GM12874 (cell line): ENCODE data around the gene SORBS1.

ENCODE experiments used
- CTCF ChIP-seq: IDR thresholded peaks from 2 replicates; pipeline ENCODE4 v1.5.1; 2011; ENCODE audit warnings: low read depth, mild to moderate bottlenecking, control low read depth, low read length, moderate library complexity; ENCODE audit not compliant: insufficient read depth

Gene SORBS1

GRCh38 chr10:95600158-95600557, 39.0 kb upstream of the SORBS1 start:
- no peak for TF ChIP-seq CTCF

- TF ChIP-seq CTCF = no peak
Observed at GRCh38 chr10:95597788-95598187, 36.6 kb upstream of the SORBS1 start.

DNA sequence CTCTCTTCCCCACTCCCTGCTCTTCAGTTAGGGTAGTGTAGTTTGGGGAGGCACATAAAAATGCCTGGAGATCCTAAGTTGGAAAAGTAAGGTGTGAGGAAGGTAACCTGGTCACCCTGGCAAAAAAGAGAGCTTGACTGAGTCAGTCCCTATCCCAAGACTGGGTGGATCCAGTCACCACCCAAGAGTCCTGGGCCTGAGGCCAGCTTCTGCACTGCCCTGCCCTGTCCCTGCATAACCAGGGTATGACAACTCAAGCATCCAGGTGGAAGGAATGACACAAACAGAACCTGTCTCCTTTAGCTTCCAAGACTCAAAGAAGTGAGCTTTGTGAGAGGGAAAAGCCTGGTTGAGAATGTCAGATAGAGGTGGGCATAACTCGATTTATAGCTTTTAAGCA, 26.9 kb upstream of the SORBS1 start:
- no peak for TF ChIP-seq CTCF

GRCh38 chr10:95579835-95580535, 18.8 kb upstream of the SORBS1 start:
- no peak for TF ChIP-seq CTCF

DNA sequence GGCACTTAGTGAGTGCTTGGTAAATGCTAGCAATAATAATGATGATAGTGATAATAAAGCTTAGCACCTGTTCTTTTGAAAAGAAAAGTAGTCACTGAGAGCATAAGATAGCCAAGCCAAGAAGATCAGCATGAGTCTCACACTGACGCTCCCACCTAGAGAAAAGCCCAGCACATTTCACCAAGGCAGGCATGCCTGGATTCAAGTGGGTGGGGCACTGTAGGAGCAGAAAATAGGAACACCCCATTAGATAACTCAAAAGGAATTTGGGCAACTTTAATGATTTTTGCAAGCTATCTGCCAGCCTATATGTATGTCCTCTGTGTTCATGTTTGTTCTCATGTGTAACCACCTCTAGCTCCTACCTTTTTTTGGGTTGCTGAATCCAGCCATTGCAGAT, 18.1 kb upstream of the SORBS1 start:
- TF ChIP-seq CTCF = no peak

- TF ChIP-seq CTCF = no peak
Observed at GRCh38 chr10:95578619-95579018, 17.4 kb upstream of the SORBS1 start.

GRCh38 chr10:95574649-95575365, 13.6 kb upstream of the SORBS1 start:
- TF ChIP-seq CTCF = no peak
